Measurements from ENCODE around the gene CBR1. TPM values are rescaled to one million over a fixed set of nuclear protein-coding genes. Genes with fewer than 3 reads are reported as not detected.

The CBR1 gene
- total and polyA plus RNA-seq, 2 of the 8 experiments (the other 6 are each of a cell fraction or from before 2014, with no cell fraction given), result 1.8 to 207 TPM

- Histone ChIP-seq H2BK20ac (ENCODE audit: low read length) (no peak overlapping the region), H3K79me2 (ENCODE audit: control insufficient read depth in 1 of 2, insufficient read depth in 2 of 2, low read length in 2 of 2) (no peaks in the 10 kb centered on the region), H3K79me1 (ENCODE audit: low read depth, low read length) (no peaks in the 10 kb centered on the region), H3K4me3 (ENCODE audit: extremely low read depth in 1 of 4, insufficient read depth in 2 of 4, low read depth in 3 of 4, low read length in 4 of 4) (no peak overlapping the region), H3K4me1 (replicated peaks in 1 of 4; ENCODE audit: control insufficient read depth in 3 of 4, insufficient read depth in 4 of 4, low read length in 3 of 4) (no peaks in the 10 kb centered on the region), H3K27me3 (replicated peaks in 1 of 4; ENCODE audit: control insufficient read depth in 3 of 4, extremely low read depth in 1 of 4, insufficient read depth in 3 of 4, low read length in 3 of 4) (no peaks in the 10 kb centered on the region; a peak in 1 of 7 replicates), H3K27ac (ENCODE audit: low read depth, low read length) (no peak overlapping the region), H3K4me2 (ENCODE audit: insufficient read depth in 1 of 2, low read depth in 2 of 2, low read length in 2 of 2) (no peak overlapping the region), H2AFZ (ENCODE audit: low read length) (no peak overlapping the region), H4K5ac (ENCODE audit: insufficient read length, low read depth, low read length) (no peak overlapping the region), H2AK5ac (ENCODE audit: low read depth, low read length) (no peak overlapping the region), H3K23me2 (ENCODE audit: low read depth, low read length) (no peaks in the 10 kb centered on the region), H3K18ac (ENCODE audit: extremely low read depth, low read length) (no peak overlapping the region), H3K4ac (replicated peaks; ENCODE audit: insufficient read length, low read depth, low read length) (no peak overlapping the region), H3K23ac (ENCODE audit: insufficient read length) (no peak overlapping the region), H3K56ac (replicated peaks; ENCODE audit: insufficient read length, low read depth, low read length) (no peak overlapping the region), H3K36me3 (ENCODE audit: control insufficient read depth in 2 of 4, insufficient read depth in 4 of 4, low read length in 3 of 4) (no peaks in the 10 kb centered on the region), H4K91ac (replicated peaks; ENCODE audit: insufficient read length, low read length) (no peak overlapping the region), H2BK120ac (replicated peaks; ENCODE audit: low read depth, low read length) (no peak overlapping the region), H4K8ac (ENCODE audit: extremely low read depth, insufficient read depth, low read length) (no peak overlapping the region), H2BK12ac (ENCODE audit: low read depth, low read length) (no peak overlapping the region), H2BK15ac (ENCODE audit: low read length) (no peak overlapping the region), H3K14ac (ENCODE audit: insufficient read length) (no peak overlapping the region), H3K9ac (replicated peaks in 1 of 4; ENCODE audit: extremely low read depth in 1 of 4, low read depth in 3 of 4, low read length in 3 of 4) (no peak overlapping the region), H4K20me1 (replicated peaks in 1 of 2; ENCODE audit: control insufficient read depth in 1 of 2, insufficient read depth in 2 of 2, low read length in 2 of 2) (no peaks in the 10 kb centered on the region), H2BK5ac (ENCODE audit: low read depth, low read length) (no peak overlapping the region), H3K9me3 (ENCODE audit: insufficient read depth in 2 of 2, low read depth in 1 of 2, low read length in 1 of 2) (no peaks in the 10 kb centered on the region)
- DNase-seq (ENCODE audit: low read depth in 1 of 2, low spot score in 2 of 2), result no peak
- POLR2A ChIA-PET (ENCODE audit: partially characterized antibody), result interaction anchor here (0.7 kb wide), 1 partner anchor 15 kb away, joined by 3 read pairs; no protein-coding TSS in a partner anchor
- 93% methylated on average over 3 of the region's 3 CpGs; no CpG with 5 or more reads in 1 of the 2 experiments for WGBS, 2 experiments (ENCODE audit: extremely low coverage in 1 of 2, insufficient coverage in 1 of 2, insufficient read length in 1 of 2, insufficient replicate concordance in 2 of 2, low coverage in 1 of 2, low lambda C conversion rate in 2 of 2, missing lambda C conversion rate in 1 of 2)
- CTCF ChIA-PET (ENCODE audit: partially characterized antibody), result interaction anchor here (0.6 to 1.3 kb wide), 4 partner anchors 9 to 330 kb away, joined by 3 to 6 read pairs (median 4); no protein-coding TSS in a partner anchor
- FAIRE-seq, result no peak
- TF ChIP-seq NRF1 (IDR thresholded peaks at IDR 0.05; ENCODE audit: low read depth, low read length) (no peak), TAF7 (optimal IDR thresholded peaks at IDR 0.05; ENCODE audit: borderline replicate concordance, low read depth, low read length) (no peak), RAD21 (IDR thresholded peaks at IDR 0.05 in 1 of 2, conservative IDR thresholded peaks at IDR 0.05 in 1 of 2; ENCODE audit: low read depth in 2 of 2, low read length in 2 of 2) (no peak), RNF2 (IDR thresholded peaks at IDR 0.05; ENCODE audit: borderline replicate concordance, low read depth, low read length, missing control alignments, poor library complexity, severe bottlenecking) (no peak), TEAD4 (IDR thresholded peaks at IDR 0.05; ENCODE audit: low read depth, low read length) (no peak), EZH2 (IDR thresholded peaks at IDR 0.05; ENCODE audit: low read depth, low read length, severe bottlenecking) (no peak), CTCF (IDR thresholded peaks at IDR 0.05; ENCODE audit: control extremely low read depth in 1 of 3, insufficient read depth in 1 of 3, low read depth in 1 of 3, low read length in 3 of 3) (no peak), GTF2F1 (IDR thresholded peaks at IDR 0.05; ENCODE audit: borderline replicate concordance, low read depth, low read length) (no peak), HDAC6 (IDR thresholded peaks at IDR 0.05; ENCODE audit: low read depth, low read length) (no peak), BCL11A (IDR thresholded peaks at IDR 0.05; ENCODE audit: low read depth in 2 of 2, low read length in 2 of 2) (no peak)
Observed at GRCh38 chr21:36082237-36082664, 12.4 kb downstream of the CBR1 start.

All from H1 (cell line).